Endothelial cell of umbilical vein (primary cell): ENCODE data around the gene C19orf44.

Source experiments
- CTCF ChIP-seq, 2 donors: IDR thresholded peaks; 1 replicate in 1 of 2; 2 replicates in 1 of 2; pipeline ENCODE4 v1.5.1; 2011; ENCODE audit warnings: low read length in 2 of 2, mild to moderate bottlenecking in 2 of 2, moderate library complexity in 2 of 2, control low read depth in 1 of 2, inconsistent platforms in 1 of 2, low read depth in 1 of 2; ENCODE audit not compliant: insufficient read depth in 1 of 2; ENCODE audit errors: extremely low read depth in 1 of 2
- JUN ChIP-seq: IDR thresholded peaks from 2 replicates; pipeline ENCODE4 v1.6.1; 2011; ENCODE audit warnings: borderline replicate concordance, low read depth; ENCODE audit not compliant: insufficient read length, insufficient read depth
- POLR2A ChIP-seq: IDR thresholded peaks from 2 replicates; pipeline ENCODE4 v1.6.1; 2012; ENCODE audit warnings: low read depth, mild to moderate bottlenecking, control low read depth, low read length

GRCh38 chr19:16527971-16528521 lies 31.9 kb downstream of the C19orf44 start:
- peak; percentile 52 to 53 for TF ChIP-seq CTCF (IDR thresholded peaks at IDR 0.05; ENCODE audit: extremely low read depth in 1 of 2, insufficient read depth in 1 of 2, low read depth in 1 of 2, low read length in 2 of 2)
- TF ChIP-seq POLR2A: no peak
- TF ChIP-seq JUN: no peak
